Measurements from ENCODE around the gene CLEC4M.

Gene CLEC4M

GRCh38 chr19:7734220-7735203 is 28.5 kb upstream of the CLEC4M start:
- no peak for TF ChIP-seq CTCF (IDR thresholded peaks at IDR 0.05; ENCODE audit: insufficient read depth, missing control alignments)
- DNase-seq (ENCODE audit: insufficient read length, low spot score) (no peak), FAIRE-seq (no peak)

- FAIRE-seq (no peak), DNase-seq (ENCODE audit: insufficient read length, low spot score) (no peak)
- TF ChIP-seq CTCF (IDR thresholded peaks at IDR 0.05; ENCODE audit: insufficient read depth, missing control alignments): no peak
These were observed 26.9 kb upstream of the CLEC4M start for GRCh38 chr19:7736148-7736547.

GRCh38 chr19:7737215-7737614 is 25.8 kb upstream of the CLEC4M start:
- no peak for DNase-seq (ENCODE audit: insufficient read length, low spot score)
- no peak for TF ChIP-seq CTCF (IDR thresholded peaks at IDR 0.05; ENCODE audit: insufficient read depth, missing control alignments)
- FAIRE-seq: no peak

DNA sequence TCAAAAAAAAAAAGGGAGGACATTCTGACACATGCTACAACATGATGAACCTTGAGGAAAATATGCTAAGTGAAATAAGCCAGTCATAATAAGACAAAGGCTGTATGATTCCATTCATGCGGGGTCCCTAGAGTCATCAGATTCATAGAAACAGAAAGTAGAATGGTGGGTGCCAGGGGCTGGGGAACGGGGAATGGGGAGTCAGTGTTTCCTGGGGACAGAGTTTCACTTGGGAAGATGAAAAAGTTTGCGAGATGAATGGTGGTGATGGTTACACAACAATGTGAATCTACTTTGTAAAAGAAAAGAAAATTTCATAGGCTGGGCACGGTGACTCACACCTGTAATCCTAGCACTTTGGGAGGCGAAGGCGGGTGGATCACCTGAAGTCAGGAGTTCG is 25.0 kb upstream of the CLEC4M start:
- TF ChIP-seq CTCF (IDR thresholded peaks at IDR 0.05; ENCODE audit: insufficient read depth, missing control alignments): no peak
- FAIRE-seq (no peak), DNase-seq (ENCODE audit: insufficient read length, low spot score) (no peak)

DNA sequence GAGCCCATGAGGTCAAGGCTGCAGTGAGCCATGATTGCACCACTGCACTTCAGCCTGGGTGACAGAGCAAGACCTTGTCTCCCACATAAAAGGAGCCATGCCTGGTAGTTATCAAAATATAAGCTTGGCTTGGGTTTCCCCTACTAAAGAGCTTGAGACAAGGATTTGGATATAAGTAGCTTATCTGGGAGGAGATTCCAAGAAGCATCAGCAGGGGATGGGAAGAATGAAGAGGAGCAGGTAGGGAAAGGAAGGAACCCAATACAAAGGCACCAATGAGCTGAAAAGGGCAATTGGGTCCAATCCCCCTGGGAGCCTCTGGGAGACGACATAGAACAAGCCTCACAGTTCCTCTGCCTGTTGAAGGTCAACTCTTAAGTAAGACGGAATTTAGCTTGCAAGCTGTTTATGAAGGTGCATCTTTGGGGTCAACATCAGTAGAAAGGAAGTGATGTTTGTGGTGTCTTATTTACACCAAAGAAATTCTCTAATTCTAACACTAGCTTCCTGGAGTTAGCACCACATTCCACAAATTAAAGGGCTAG is 23.8 kb upstream of the CLEC4M start:
- TF ChIP-seq CTCF (IDR thresholded peaks at IDR 0.05; ENCODE audit: insufficient read depth, missing control alignments): no peak
- DNase-seq (ENCODE audit: insufficient read length, low spot score) (peak; percentile 84), FAIRE-seq (peak; percentile 95)

GRCh38 chr19:7739801-7740681 is 23.0 kb upstream of the CLEC4M start:
- TF ChIP-seq CTCF (IDR thresholded peaks at IDR 0.05; ENCODE audit: insufficient read depth, missing control alignments): no peak
- FAIRE-seq: no peak

More at GRCh38 chr19:7739801-7740681, 23.0 kb upstream of the CLEC4M start:
- no peak for DNase-seq (ENCODE audit: insufficient read length, low spot score)
